ENCODE measurements around the gene VPS18.

Gene VPS18

GRCh38 chr15:40940296-40940801 lies 46.1 kb downstream of the VPS18 start:
- in situ Hi-C loops (cut with HindIII; ENCODE audit: low sequenced_read_pairs), result no loop called here
- H3K4me3 ChIP-seq (ENCODE audit: low read depth, low read length), result no peak overlapping the region
- DNase-seq (ENCODE audit: low read depth), result no peak
- no peak for TF ChIP-seq CTCF (IDR thresholded peaks at IDR 0.05; ENCODE audit: low read depth, low read length, missing control alignments)

GRCh38 chr15:40941068-40941527 lies 46.8 kb downstream of the VPS18 start:
- no peak for DNase-seq (ENCODE audit: low read depth)
- no peak for TF ChIP-seq CTCF (IDR thresholded peaks at IDR 0.05; ENCODE audit: low read depth, low read length, missing control alignments)
- in situ Hi-C loops (cut with HindIII; ENCODE audit: low sequenced_read_pairs), result no loop called here
- peak overlapping the region; percentile 44 for H3K4me3 ChIP-seq (ENCODE audit: low read depth, low read length)

- peak; percentile 13 for DNase-seq (ENCODE audit: low read depth)
- TF ChIP-seq CTCF (IDR thresholded peaks at IDR 0.05; ENCODE audit: low read depth, low read length, missing control alignments), result peak; percentile 23
- in situ Hi-C loops (cut with HindIII; ENCODE audit: low sequenced_read_pairs), result no loop called here
- H3K4me3 ChIP-seq (ENCODE audit: low read depth, low read length), result peak overlapping the region; percentile 44
These were observed 47.5 kb downstream of the VPS18 start for GRCh38 chr15:40941528-40942336.

- in situ Hi-C loops (cut with HindIII; ENCODE audit: low sequenced_read_pairs), result no loop called here
- no peak for DNase-seq (ENCODE audit: low read depth)
- peak overlapping the region; percentile 44 for H3K4me3 ChIP-seq (ENCODE audit: low read depth, low read length)
- no peak for TF ChIP-seq CTCF (IDR thresholded peaks at IDR 0.05; ENCODE audit: low read depth, low read length, missing control alignments)
These were observed 48.1 kb downstream of the VPS18 start for GRCh38 chr15:40942337-40942854.

- no peak for TF ChIP-seq CTCF (IDR thresholded peaks at IDR 0.05; ENCODE audit: low read depth, low read length, missing control alignments)
- no peak overlapping the region for H3K4me3 ChIP-seq (ENCODE audit: low read depth, low read length)
- DNase-seq (ENCODE audit: low read depth), result no peak
- in situ Hi-C loops (cut with HindIII; ENCODE audit: low sequenced_read_pairs), result no loop called here
These were observed 48.6 kb downstream of the VPS18 start for GRCh38 chr15:40942878-40943277.

- in situ Hi-C loops (cut with HindIII; ENCODE audit: low sequenced_read_pairs), result no loop called here
- no peak for DNase-seq (ENCODE audit: low read depth)
- no peak overlapping the region for H3K4me3 ChIP-seq (ENCODE audit: low read depth, low read length)
- no peak for TF ChIP-seq CTCF (IDR thresholded peaks at IDR 0.05; ENCODE audit: low read depth, low read length, missing control alignments)
These were observed 49.6 kb downstream of the VPS18 start for GRCh38 chr15:40943764-40944365.

All from astrocyte of the cerebellum (primary cell).